Bronchial epithelial cell (primary cell): ENCODE data around the gene CSPG5. TPM values are rescaled to one million over a fixed set of nuclear protein-coding genes. Genes with fewer than 3 reads are reported as not detected.
A peak's percentile ranks its signal among the peaks of the same experiment; 100 is the strongest.

Experiments
- DNase-seq: peaks from one replicate; pipeline ENCODE4 v3.0.0-alpha.2; 2010; ENCODE audit warnings: low read depth
- FAIRE-seq: peaks from 2 replicates; lab custom pipeline; 2011; peaks lifted over from hg19 to GRCh38; lab: Jason Lieb, UNC
- H3K27me3 ChIP-seq: 2 replicates; pipeline ENCODE4 v1.5.1; 2011; ENCODE audit warnings: low read length; ENCODE audit not compliant: control insufficient read depth, insufficient read depth
- H3K36me3 ChIP-seq: 2 replicates; pipeline ENCODE4 v1.5.1; 2011; ENCODE audit warnings: low read length; ENCODE audit not compliant: control insufficient read depth, insufficient read depth
- H3K4me3 ChIP-seq: 2 replicates; pipeline ENCODE4 v1.5.1; 2011; ENCODE audit warnings: mild to moderate bottlenecking, low read depth, low read length, control low read depth
- total RNA-seq: library from RNA; depleted of rRNA; stranded (reverse); fragments of >200 nt; gene quantifications from 2 replicates; pipeline ENCODE4 v1.2.1, GENCODE V29; 2014
- TF ChIP-seq, protein P1 (sequence below): IDR thresholded peaks from 2 replicates; pipeline ENCODE4 v1.5.1; 2011; ENCODE audit warnings: mild to moderate bottlenecking, moderate library complexity, low read length, control low read depth, inconsistent platforms; ENCODE audit not compliant: insufficient read depth, severe bottlenecking

Gene CSPG5
- total RNA-seq, 1 donor from 2014 or later, result 0.26 TPM

- no peak for FAIRE-seq
- TF ChIP-seq, protein P1, sequence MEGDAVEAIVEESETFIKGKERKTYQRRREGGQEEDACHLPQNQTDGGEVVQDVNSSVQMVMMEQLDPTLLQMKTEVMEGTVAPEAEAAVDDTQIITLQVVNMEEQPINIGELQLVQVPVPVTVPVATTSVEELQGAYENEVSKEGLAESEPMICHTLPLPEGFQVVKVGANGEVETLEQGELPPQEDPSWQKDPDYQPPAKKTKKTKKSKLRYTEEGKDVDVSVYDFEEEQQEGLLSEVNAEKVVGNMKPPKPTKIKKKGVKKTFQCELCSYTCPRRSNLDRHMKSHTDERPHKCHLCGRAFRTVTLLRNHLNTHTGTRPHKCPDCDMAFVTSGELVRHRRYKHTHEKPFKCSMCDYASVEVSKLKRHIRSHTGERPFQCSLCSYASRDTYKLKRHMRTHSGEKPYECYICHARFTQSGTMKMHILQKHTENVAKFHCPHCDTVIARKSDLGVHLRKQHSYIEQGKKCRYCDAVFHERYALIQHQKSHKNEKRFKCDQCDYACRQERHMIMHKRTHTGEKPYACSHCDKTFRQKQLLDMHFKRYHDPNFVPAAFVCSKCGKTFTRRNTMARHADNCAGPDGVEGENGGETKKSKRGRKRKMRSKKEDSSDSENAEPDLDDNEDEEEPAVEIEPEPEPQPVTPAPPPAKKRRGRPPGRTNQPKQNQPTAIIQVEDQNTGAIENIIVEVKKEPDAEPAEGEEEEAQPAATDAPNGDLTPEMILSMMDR, result no peak
Observed at GRCh38 chr3:47613722-47614121, 35.1 kb upstream of the CSPG5 start.

GRCh38 chr3:47612879-47613278, 34.2 kb upstream of the CSPG5 start:
- Histone ChIP-seq H3K27me3 (no peaks in the 10 kb centered on the region), H3K4me3 (no peak overlapping the region), H3K36me3 (peaks cover 9% of the 10 kb centered on the region)
- FAIRE-seq, result no peak
- TF ChIP-seq, protein P1, result no peak
- DNase-seq, result no peak

More at GRCh38 chr3:47613722-47614121, 35.1 kb upstream of the CSPG5 start:
- no peak for DNase-seq
- no peaks in the 10 kb centered on the region for H3K27me3 ChIP-seq
- peaks cover 9% of the 10 kb centered on the region for H3K36me3 ChIP-seq
- H3K4me3 ChIP-seq, result no peak overlapping the region

DNA sequence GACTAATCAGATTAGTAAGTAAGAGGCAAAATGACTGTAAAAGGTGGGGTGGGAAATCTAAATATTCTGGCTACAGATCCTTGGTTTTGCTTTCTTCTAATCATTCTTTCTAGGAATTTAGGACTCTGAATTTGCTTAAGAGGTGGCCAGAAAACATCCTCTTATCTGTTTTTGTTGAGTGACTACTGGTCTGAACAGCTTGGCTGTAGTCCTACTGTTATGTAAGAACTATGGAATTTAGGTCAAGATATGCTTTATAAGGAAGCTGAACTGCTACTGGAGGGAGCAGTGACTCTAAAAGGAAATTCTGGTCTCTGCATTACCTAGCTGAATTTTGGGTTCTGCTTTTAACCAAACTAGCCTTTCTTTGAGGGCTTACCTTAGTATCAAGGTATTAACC, 33.5 kb upstream of the CSPG5 start:
- Histone ChIP-seq H3K27me3 (no peaks in the 10 kb centered on the region), H3K36me3 (peaks cover 9% of the 10 kb centered on the region), H3K4me3 (no peak overlapping the region)
- FAIRE-seq (no peak), DNase-seq (peak; percentile 50)
- TF ChIP-seq, protein P1, result no peak

GRCh38 chr3:47611576-47611975, 32.9 kb upstream of the CSPG5 start:
- no peak for DNase-seq
- TF ChIP-seq, protein P1, result no peak
- no peak for FAIRE-seq
- no peaks in the 10 kb centered on the region for H3K27me3 ChIP-seq
- peaks cover 9% of the 10 kb centered on the region for H3K36me3 ChIP-seq
- H3K4me3 ChIP-seq, result no peak overlapping the region

DNA sequence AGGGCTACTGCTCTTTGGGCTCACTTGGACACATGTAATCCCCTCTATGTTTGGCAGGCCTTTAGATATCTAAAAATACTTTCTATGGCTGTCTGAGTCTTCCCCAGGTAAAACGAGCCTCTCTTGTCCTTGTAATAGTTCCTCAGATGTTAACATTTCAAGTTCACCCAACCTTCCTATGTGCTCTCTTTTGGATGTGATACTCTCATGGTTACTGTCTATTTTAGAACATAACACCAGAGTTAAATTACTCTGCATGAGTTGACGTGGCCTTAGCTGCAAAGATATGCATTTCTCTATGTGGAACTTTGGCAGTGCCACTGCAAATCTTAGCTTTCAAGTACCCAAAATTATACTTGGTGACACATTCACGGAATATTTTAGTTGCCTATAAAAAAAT, 31.9 kb upstream of the CSPG5 start:
- peaks cover 9% of the 10 kb centered on the region for H3K36me3 ChIP-seq
- H3K4me3 ChIP-seq, result no peak overlapping the region
- FAIRE-seq, result no peak

More for the DNA sequence above, 31.9 kb upstream of the CSPG5 start:
- TF ChIP-seq, protein P1, result no peak
- no peaks in the 10 kb centered on the region for H3K27me3 ChIP-seq
- DNase-seq, result no peak
